GM19372 (cell line): ENCODE data around the gene CRAT.

Experiments
- ATAC-seq: cut with Tn5 transposase; IDR thresholded peaks from one replicate; pipeline ENCODE4 v1.9.1; 2021; ENCODE audit warnings: mild to moderate bottlenecking, low read depth, moderate library complexity; ENCODE audit not compliant: unreplicated experiment

The CRAT gene

DNA sequence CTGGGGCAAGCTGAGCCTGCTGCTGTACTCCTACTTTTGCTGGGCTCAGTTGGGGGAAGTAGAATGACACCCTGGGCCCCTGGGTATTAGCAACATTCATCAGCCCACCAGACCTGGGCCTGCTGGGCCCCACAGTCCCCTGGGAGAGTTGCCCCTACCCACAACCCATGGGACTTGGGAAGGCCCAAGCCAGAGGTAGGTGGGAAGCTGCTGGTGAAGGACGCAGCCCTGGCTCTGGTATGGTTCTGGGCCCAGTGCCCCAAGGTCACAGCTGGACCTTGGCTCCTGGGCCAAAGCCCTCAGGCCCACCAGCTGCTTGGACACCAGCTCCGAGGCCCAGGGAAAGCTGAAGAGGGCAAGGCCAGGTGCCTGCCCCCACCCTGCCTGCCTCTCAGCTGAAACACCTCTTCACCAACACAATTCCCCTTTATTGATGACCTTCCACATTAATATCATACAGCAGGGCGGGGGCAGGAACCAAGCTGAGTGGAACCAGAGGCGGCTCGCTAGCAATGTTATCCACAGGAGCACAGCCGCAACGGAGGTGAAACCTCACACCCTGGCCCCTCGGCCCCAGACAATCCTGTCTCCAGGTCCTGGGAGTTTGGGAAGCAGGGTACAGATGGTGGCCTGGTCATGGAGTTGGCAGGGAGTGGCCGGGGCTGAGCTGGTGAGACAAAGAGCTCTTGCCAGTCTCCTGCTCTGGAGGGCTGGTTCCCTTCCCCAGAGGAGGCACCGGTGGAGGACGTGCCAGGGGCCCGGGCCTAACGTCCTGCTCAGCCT, 16.0 kb downstream of the CRAT start:
- ATAC-seq = no peak

DNA sequence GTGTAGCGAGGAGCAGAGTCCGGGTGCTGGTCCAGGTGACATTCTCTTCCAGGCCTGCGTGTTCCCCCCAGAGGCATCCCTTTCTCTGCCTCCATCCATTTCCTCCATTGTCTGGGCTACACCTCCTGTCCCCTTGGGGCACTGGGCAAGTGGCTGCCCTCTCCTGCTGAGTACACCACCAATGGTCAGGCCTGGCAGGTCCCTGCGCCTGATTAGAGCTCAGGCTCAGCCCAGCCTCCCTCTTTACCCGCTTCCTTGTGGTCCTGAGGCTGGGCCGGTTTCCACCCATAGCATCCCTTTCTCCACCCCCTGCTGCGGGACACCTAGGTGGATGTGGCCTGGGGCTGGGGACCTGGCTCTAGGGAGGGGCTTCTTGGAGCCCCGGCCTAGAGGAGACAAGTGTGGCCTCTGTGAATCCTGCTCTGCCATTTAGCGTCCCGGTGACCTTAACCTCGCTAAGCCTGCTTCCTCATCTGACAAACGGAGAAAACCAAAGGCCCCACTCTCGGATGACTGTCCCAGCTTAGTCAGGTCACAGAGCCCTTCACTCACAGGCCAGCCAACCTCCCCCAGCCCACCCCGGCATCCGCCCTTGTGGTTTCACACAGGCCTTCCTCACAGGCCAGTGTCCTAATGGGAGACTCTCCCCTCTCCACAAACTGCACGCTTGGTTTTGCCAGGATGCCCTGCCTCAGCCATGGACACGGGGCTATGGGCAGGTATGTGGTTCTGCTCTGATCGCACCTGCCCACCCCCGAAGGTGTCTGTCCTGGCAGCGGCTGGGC, 16.8 kb downstream of the CRAT start:
- ATAC-seq = no peak

DNA sequence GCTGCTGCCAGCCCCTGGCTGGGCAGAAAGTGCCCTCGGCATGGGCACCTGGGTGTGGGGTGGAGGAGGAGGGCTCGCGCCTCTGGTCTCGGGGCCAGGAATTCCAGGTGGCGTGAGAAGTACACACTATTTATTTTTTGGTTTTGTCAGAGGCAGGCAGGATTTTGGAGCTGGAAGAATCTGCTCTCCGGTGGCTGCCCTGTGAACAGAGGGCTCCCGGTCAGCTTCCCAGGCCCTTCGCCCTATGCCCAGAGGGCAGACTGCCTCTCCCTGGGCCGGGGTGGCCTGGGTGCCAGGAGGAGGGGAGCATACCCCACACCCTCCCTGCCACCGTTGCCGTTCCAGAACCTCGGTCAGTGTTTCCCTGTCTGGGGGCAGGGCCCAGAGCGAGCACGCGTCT, 21.3 kb downstream of the CRAT start:
- ATAC-seq = no peak

DNA sequence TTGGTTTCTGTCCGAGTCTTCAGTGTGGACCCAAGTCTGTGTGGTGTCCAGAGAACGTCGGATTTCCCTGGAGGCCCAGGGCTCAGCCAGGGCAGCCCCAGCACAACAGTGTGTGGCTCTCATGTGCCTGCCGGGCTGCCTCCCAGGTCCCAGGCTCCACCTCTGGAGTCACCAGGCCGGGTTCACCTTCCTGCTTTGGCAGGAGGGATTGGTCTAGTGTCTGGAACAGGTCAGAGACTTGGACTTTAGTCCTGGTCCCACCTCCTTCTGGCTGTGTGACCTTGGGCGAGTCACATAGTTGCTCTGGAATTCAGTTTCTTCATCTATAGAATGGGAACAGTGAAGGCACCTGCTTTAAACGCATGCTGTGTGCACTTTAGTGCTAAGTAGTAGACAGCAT, 26.5 kb downstream of the CRAT start:
- no peak for ATAC-seq

DNA sequence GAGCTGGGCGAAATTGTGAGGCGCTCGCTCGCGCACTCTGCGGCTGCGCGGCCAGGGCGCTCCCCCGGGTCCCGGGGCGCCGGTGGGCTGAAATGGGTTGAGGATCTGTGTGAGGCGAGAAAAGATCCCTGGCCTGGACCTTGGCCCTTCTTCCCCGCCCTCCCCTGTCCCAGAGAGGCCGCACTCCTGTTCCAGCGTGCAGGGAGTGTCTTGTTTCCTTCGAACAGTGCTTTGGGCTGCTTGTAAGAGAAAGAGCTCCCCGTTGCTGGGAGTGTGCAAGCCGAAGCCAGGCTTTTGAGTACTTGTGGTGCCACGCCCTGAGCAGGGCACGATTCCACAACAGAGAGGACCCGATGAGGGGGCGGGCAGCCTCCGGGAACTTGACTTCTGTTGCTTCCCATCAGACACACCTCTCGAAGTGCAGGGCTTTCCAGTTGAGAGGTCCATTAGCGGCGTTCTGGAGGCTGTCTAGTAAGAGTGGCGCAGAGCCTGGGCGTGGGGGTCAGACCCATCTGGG, 29.1 kb downstream of the CRAT start:
- no peak for ATAC-seq

DNA sequence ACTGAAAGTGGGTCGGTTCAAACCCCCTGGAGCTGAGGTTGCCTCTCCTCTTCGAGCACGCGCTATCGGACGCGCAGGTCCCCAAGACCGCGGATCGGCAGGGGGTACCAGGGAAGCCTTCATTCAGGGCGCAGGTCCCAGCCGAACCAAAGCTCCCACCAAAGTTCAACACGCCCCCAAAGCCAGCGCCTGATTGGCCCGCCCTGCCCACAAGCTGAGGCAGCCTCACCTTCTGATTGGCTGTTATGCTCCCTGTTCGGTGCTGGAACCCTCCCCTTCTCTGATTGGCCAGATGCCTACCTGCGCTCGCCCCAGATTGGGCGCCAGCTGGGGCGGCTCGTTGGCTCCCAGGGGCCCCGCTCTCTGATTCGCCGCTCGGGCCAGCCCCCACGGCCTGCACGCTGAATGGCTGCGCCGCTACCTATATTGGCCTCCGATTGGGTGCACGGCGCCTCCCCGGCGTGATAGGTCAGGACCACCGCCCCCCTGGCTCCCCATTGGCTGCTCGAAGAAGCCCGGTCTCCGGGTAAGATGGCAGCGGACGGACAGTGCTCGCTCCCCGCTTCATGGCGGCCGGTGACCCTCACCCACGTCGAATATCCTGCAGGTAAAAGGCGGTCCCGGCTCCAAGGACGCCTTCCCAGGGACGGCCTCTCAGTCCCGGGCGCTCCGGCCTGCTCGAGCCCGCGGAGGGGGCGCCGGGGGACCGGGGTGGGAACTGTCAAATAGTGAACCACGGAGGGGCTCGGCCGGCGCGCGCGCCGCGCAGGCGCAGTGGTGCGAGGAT, 29.8 kb downstream of the CRAT start, which contains the start of gene DOLPP1:
DOLPP1 (plus strand) TSS at position 511 of the 787 bp plus-strand sequence; CDS start at position 532, 21 bp downstream.
- ATAC-seq = peak; percentile 94

DNA sequence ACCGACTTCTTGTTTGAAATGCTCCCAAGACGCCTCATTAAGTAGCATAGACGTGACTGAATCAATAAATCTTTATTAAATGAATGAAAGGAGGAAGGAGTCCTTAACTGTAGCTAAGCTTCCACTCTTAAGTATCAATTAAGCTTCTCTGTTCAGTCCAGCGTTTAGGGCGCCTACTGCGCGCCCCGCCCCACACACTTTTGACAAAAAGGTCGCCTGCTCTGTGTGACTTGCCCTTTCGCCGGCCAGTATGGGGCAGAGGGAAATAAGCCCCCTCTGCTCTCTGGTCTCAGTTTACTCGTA, 30.3 kb downstream of the CRAT start:
- ATAC-seq = no peak

DNA sequence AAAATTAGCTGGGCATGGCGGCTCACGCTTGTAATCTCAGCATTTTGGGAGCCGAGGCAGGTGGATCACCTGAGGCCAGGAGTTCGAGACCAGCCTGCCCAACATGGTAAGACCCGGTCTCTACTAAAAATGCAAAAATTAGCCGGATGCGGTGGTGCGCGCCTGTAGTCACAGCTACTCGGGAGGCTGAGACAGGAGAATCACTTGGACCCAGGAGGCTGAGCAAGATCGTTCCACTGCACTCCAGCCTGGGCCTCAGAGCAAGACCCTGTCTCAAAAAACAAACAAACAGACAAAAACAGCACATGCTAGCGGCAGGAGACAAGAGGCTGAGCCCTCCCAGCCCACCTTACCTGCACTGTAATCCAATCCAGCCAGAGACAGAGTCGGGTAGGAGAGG, 30.8 kb downstream of the CRAT start:
- no peak for ATAC-seq

DNA sequence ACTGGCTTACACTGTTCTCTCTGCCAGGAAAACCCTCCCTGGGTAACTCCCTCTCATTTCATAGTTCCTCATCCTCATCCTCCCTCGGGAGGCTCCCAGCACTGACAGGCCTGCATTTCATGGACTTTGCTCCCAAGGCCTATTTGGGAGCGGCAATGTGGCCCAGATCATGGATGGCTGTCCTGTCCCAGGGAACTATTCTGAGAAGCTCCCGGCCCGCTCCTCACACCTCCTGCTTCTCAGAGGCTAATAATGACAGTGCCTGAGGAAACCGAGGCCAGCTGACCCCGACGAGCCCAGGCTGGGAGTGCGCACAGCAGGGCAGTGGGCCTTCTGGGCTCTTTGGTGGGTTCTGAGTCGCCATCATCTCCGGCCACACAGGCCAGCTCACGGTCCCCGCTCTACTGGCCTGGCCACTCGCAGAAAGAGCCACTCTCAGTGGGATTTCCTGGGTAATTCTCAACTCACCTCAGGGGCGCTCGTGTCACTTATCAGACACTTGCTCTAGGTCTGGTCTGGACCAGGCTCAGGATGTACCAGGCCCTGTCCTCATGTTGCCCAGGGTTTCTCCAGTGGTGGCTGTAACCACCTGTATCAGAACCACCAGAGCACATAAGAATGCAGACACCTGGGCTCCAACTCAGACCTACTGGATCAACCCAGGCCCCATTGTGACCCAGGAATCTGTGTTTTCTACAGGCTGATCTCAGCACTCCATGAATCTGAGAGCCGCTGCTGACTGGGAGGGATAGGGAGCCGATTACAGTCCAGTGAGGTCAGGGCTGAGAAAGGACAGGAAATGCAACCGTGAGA, 31.7 kb downstream of the CRAT start:
- ATAC-seq = no peak

DNA sequence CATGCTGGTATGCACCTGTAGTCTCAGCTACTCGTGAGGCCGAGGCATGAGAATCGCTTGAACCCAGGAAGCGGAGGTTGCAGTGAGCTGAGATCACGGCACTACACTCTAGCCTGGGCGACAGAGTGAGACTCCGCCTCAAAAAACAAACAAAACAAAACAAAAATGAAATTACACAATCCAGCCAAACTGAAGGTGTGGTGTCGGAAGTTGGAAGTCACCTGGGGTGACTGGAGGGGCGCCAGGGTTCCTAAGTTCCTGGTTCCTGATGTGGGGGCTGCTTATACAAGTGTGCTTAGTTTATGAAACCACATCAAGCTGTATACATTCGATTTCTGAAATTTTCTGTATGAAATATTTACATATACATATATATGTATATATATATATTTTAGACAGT, 33.4 kb downstream of the CRAT start:
- no peak for ATAC-seq

DNA sequence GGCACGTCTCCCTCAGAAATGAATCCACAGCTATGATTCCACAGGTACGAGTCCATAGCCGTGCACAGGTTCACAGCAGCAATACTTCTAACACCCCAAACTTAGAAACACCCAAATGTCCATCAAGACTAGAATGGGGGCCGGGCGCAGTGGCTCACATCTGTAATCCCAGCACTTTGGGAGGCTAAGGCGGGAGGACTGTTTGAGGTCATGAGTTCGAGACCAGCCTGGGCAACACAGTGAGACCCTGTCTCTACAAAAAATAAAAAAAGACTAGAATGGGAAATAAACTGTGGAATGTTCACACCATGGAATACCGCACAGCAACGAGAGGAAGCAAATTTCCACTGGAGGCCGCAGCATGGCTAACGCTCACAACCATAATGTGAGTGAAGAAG, 34.0 kb downstream of the CRAT start:
- ATAC-seq = no peak

DNA sequence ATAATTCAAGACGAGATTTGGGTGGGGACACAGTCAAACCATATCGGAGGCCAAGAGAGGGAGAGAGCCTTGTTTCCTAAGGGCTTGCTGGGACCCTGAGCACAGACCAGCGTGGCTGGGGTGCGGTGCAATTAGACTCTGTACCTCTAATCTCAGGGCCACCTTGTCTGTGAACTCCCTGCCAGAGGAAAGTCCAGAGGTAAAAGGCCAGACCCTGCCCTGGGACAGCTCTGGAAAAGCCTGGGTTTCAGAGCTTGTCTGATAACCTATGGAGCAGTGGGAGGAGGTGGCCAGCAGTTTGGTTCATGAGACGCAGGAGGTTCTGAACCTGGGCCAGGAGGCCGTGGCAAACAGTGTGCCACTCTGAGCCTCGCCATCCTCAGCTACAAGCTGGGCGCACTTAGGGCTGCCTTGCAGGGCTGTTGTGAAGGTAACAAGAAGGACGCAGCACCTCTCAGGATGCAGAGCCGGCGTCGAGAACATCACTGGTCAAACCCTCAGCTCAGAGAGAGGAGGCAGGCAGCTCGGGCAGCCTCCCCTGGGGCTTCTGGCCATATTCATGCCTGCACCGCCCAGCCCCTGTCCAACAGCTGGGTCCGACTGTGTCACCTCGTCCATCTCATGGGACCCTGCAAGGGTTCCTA, 34.5 kb downstream of the CRAT start:
- no peak for ATAC-seq

DNA sequence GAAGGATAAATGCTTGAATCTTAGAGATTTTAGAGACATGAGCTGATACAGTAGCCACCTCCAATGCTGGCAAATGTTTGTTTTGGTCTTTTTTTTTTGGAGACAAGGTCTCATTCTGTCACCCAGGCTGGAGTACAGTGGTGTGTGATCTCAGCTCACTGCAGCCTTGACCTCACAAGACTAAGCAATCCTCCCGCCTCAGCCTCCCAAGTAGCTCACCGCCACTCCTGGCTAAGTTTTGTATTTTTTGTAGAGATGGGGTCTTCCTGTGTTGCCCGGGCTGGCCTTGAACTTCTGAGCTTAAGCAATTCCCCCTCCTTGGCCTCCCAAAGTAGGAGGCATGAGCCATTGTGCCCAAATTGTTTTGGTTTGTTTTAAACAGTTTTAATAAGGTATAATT, 36.5 kb downstream of the CRAT start:
- no peak for ATAC-seq

DNA sequence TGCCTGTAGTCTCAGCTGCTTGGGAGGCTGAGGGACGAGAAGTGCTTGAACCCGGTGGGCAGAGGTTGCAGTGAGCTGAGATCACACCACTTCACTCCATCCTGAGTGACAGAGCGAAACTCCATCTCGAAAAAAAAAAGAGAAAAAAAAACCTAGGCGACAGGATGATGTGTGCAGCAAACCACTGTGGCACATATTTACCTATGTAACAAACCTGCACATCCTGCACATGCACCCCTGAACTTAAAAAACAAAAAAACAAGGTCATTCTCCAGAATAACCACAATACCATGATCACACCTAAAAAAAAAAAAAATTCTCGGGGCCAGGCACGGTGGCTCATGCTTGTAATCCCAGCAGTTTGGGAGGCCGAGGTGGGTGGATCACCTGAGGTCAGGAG, 37.2 kb downstream of the CRAT start:
- ATAC-seq = no peak

DNA sequence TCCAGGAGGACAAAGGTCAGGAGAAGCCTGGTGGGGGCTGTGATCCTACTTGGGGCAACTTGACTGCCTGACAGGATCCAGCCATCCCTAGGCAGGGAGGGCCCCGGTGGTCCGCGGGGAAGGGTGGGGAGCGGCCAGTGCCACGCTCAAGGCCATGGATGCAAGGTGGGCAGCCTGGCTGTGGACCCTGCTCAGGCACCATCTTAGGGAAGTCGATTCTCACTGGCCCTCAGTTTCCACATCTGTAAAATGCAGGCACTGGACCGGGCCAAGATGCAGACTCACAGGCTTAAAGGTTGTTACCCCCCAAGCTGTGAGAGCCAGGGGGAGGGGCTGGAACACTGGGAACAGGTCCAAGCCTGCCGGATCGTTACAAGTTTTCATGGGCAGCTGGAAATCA, 38.4 kb downstream of the CRAT start:
- no peak for ATAC-seq

DNA sequence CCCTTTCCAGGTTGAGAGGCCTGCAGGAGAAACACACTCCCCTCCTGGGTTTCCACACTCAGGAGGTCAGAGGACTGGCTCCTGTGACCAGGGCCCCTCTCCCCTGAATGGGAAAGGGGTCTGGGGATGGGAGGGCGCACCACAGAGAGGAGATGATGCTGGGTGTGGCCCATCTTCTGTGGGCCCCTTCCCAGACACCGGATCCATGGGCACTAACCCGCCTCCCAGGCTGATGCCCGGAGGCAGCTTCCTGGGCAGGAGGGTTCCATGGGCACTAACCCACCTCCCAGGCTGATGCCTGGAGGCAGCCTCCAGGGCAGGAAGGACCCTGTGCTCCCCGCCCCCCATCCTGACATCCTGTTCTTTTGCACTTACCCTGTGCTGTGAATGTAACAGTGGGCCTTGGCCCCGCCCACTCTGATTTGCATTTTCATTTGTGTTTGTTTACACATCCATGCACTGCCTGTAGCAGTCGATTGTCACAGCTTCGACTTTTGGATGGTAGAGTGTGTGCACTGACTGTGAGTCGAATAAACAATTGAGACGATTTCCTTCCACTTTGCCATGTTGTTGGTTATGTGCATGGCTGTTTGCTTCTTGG, 39.0 kb downstream of the CRAT start:
- no peak for ATAC-seq

DNA sequence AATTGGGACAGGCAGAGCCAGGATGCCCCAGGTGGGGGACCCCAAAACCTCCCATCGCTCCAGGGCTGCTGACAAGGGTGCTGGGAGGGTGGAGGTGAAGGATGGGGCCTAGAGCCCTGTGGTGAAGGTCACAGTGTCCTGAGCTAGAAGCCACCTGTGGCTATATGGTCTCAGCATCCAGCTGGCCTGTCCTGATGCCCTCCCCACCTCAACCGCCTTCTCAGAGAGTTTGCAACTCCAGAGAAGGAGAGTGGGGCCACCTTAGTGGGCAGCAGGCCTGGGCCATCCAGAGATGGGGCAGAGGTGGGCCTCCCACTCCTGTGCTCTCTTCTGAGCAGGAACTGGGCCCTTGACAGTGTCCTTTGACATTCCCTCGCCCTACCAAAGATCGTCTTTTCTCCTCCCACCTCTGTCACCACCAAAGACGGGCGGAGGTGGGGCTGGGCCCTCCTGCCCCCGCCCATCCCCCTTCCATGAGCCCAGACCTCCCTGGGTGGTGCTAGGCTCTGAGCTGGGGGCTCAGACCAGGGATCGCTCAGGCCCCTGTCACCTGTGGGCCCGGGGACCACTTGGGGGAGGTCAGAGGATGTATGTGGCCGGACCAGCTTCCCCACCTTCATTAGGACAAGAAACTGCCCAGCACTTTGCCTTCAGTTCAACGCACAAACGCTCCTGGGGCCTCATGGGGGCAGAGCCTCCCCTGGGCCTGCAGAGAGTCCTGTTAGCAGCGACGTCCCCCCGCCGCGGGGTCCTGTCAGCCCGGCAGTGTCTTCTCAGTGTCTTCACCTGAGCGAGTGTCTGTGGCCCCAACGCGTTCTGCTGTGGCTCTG, 39.7 kb downstream of the CRAT start:
- no peak for ATAC-seq

DNA sequence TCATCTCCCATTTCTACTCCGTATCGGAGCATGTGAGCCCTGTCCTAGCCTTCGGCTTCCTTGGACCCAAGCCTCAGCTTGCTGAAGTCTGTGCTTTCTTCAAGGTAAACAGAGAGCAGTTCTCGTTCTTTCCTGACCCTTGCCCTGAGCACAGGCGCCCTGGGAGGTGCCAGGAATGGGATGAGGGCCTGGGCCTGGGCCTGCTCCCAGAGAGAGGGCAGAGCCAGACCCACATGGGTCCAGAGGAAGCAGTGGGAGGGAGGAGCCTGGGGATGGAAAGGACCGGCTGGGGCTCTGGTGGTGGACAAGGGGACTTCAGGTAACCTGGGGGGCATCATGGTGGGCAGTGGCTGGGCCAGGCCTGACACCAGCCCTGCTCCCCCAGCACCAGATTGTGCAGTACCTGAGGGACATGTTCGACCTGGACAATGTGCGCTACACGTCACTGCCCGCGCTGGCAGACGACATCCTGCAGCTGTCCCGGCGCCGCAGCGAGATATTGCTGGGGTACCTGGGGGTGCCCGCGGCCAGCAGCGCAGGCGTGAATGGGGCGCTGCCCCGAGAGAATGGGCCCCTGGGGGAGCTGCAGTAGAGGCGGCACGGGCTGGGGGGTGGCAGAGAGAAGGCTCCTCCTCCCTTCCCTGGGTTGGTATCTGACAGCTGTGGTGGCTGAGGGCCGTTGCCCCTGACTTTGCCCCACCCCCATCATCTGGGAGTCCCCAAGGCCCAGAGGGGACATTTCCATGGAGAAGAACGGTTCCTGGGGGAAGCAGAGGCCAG, 40.5 kb downstream of the CRAT start:
- no peak for ATAC-seq
